K562 (cell line): Measurements from ENCODE around the gene MYLIP.

Experiments
- CBX1 ChIP-seq: sonication (generic); IDR thresholded peaks from 2 replicates; pipeline ENCODE4 v1.6.1; 2016; ENCODE audit warnings: antibody characterized with exemption, low read depth, mild to moderate bottlenecking
- MAX ChIP-seq: sonication (generic); formaldehyde crosslinking; IDR thresholded peaks from 2 replicates; pipeline ENCODE4 v1.9.0; 2022; ENCODE audit warnings: mild to moderate bottlenecking, missing genetic modification reagents
- MXI1 ChIP-seq: IDR thresholded peaks from 2 replicates; pipeline ENCODE4 v1.6.1; 2011; ENCODE audit warnings: low read depth, mild to moderate bottlenecking, improper control_type of control experiment, low read length
- MYBL2 ChIP-seq, 2 experiments: fragments of 450-650 bp in 1 of 2; sonication (generic) in 1 of 2; formaldehyde crosslinking in 1 of 2; IDR thresholded peaks; 2 replicates each; pipeline versions ENCODE4 v1.6.1 to v1.8.1; 2017 to 2022; ENCODE audit warnings: borderline replicate concordance in 1 of 2, inconsistent platforms in 1 of 2, low read depth in 1 of 2, mild to moderate bottlenecking in 1 of 2, missing genetic modification reagents in 1 of 2, moderate library complexity in 1 of 2
- POLR2AphosphoS5 ChIP-seq: IDR thresholded peaks from 2 replicates; pipeline ENCODE4 v1.6.1; 2011; ENCODE audit warnings: mild to moderate bottlenecking, low read depth, low read length, moderate library complexity; ENCODE audit not compliant: control insufficient read depth, insufficient read depth
- POLR3G ChIP-seq: IDR thresholded peaks from 2 replicates; pipeline ENCODE4 v1.6.1; 2011; ENCODE audit not compliant: insufficient read length, insufficient replicate concordance; ENCODE audit errors: extremely low read depth
- TAF7 ChIP-seq: fragments of 450-650 bp; IDR thresholded peaks from 2 replicates; pipeline ENCODE4 v1.6.1; 2016; ENCODE audit warnings: missing genetic modification characterization, missing compliant biosample characterization
- TFAP4 ChIP-seq: sonication (generic); formaldehyde crosslinking; IDR thresholded peaks from 2 replicates; pipeline ENCODE4 v1.8.0; 2022; ENCODE audit warnings: missing genetic modification reagents, mild to moderate bottlenecking, moderate library complexity, borderline replicate concordance
- USF1 ChIP-seq: sonication (generic); formaldehyde crosslinking; IDR thresholded peaks from 2 replicates; pipeline ENCODE4 v1.9.0; 2022; ENCODE audit warnings: mild to moderate bottlenecking, missing genetic modification reagents

GRCh38 chr6:16081326-16081725, 47.6 kb upstream of the MYLIP start:
- no peak for TF ChIP-seq POLR2AphosphoS5
- TF ChIP-seq POLR3G, result no peak
- no peak for TF ChIP-seq MYBL2 (IDR thresholded peaks at IDR 0.05; ENCODE audit: low read depth)
- TF ChIP-seq MYBL2 (CRISPR knock-in tag; IDR thresholded peaks at IDR 0.05; ENCODE audit: borderline replicate concordance), result no peak
- no peak for TF ChIP-seq CBX1
- TF ChIP-seq TFAP4 (CRISPR knock-in tag), result no peak
- TF ChIP-seq MXI1, result no peak
- TF ChIP-seq TAF7 (tag), result no peak
- TF ChIP-seq USF1 (CRISPR knock-in tag), result no peak
- TF ChIP-seq MAX (CRISPR knock-in tag), result no peak
